MCF 10A (cell line): ENCODE results near the gene INPP4A. TPM values are rescaled to one million over a fixed set of nuclear protein-coding genes. Genes with fewer than 3 reads are reported as not detected.
A peak's percentile ranks its signal among the peaks of the same experiment; 100 is the strongest.

Source experiments
- BruUV-seq: library from RNA; stranded (reverse); fragments of 400-500 nt; replicated peaks from 2 replicates; lab custom pipeline; 2021; lab: Mats Ljungman, UMichigan
- CTCF ChIA-PET: fragments of 300-600 bp; sonication (Branson Sonifier 250); formaldehyde crosslinking; extraction: SDS; loops from one replicate; lab custom pipeline; 2021; ENCODE audit warnings: antibody characterized with exemption, inconsistent platforms; lab: Yijun Ruan, JAX
- POLR2A ChIA-PET: fragments of 300-600, 350-650 bp; sonication (Branson Sonifier 250); formaldehyde crosslinking; extraction: SDS; loops from one replicate; lab custom pipeline; 2020; ENCODE audit warnings: antibody characterized with exemption, inconsistent platforms; lab: Yijun Ruan, JAX
- DNase-seq: peaks from one replicate; pipeline ENCODE4 v3.0.0-alpha.2; 2018; ENCODE audit not compliant: unreplicated experiment
- H3K27ac Mint-ChIP-seq: one replicate; pipeline ENCODE4 v1.8.0; 2022; ENCODE audit warnings: mild to moderate bottlenecking, low read depth, mixed read lengths; ENCODE audit not compliant: unreplicated experiment
- H3K27me3 Mint-ChIP-seq: one replicate; pipeline ENCODE4 v1.8.0; 2022; ENCODE audit warnings: mixed read lengths; ENCODE audit not compliant: insufficient read depth, unreplicated experiment
- H3K36me3 Mint-ChIP-seq: one replicate; pipeline ENCODE4 v1.8.0; 2022; ENCODE audit warnings: mild to moderate bottlenecking, moderate library complexity, mixed read lengths; ENCODE audit not compliant: insufficient read depth, unreplicated experiment
- H3K4me1 Mint-ChIP-seq: one replicate; pipeline ENCODE4 v1.8.0; 2022; ENCODE audit warnings: mixed read lengths; ENCODE audit not compliant: insufficient read depth, unreplicated experiment
- H3K4me3 Mint-ChIP-seq: one replicate; pipeline ENCODE4 v1.8.0; 2022; ENCODE audit warnings: mild to moderate bottlenecking, moderate library complexity, mixed read lengths; ENCODE audit not compliant: unreplicated experiment
- H3K9me3 Mint-ChIP-seq: one replicate; pipeline ENCODE4 v1.8.0; 2022; ENCODE audit warnings: mixed read lengths; ENCODE audit not compliant: unreplicated experiment
- intact Hi-C: fragments of 100-400 bp; cut with micrococcal nuclease; formaldehyde crosslinking; loops from 2 replicates; pipeline ENCODE4 v1.14.1; 2022
- total RNA-seq: library from RNA; stranded (reverse); gene quantifications from 2 replicates; pipeline ENCODE4 v1.2.3, GENCODE V29; 2022
- TF ChIP-seq, protein P1 (sequence below): fragments of 200-600 bp; IDR thresholded peaks from one replicate; pipeline ENCODE4 v1.8.0; 2022; ENCODE audit warnings: antibody characterized with exemption, mild to moderate bottlenecking; ENCODE audit not compliant: unreplicated experiment

INPP4A gene
- total RNA-seq, 1 experiment from 2014 or later: 21.5 TPM

DNA sequence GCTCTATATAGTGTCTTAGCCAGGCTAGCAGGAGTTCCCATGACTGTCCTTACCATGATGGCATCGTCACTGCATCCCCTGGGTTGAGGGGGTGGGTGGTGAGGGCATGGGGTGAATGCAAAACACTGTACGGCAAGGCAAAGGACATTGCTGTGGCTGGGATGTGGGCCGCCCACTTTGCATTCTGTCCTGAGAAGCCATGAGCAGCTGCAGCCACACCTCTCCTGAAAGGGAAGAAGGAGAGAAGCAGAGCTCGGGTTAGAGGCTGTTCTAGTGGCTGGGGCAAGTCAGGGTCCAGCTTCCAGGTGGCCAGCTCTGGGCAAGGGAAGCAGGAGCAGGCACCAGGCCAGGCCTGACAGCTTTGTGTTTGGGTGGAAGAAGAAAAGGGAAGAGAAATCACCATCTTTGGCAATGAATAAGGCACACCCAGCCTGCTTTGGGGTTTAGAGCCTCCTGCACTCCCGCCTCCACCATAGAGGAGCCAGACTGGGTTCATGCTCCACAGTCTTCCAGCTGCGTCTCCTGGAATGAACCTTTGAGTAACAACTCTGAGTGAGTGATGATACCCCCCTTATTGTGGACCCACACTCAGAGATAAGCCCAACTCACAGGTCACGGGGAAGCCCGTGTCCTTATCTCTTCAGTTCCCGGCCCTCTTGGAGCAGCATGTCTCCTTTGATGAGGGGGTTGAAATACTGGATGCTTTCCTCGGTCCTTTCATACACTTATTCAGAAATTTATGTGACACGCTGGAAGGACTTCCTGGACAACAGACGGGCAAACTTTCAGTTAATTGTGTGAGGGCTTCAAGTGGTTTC lies 63.4 kb downstream of the INPP4A start:
- intact Hi-C loops: no loop called here
- no TSS peak for BruUV-seq
- CTCF ChIA-PET: no interaction called here
- TF ChIP-seq, protein P1, sequence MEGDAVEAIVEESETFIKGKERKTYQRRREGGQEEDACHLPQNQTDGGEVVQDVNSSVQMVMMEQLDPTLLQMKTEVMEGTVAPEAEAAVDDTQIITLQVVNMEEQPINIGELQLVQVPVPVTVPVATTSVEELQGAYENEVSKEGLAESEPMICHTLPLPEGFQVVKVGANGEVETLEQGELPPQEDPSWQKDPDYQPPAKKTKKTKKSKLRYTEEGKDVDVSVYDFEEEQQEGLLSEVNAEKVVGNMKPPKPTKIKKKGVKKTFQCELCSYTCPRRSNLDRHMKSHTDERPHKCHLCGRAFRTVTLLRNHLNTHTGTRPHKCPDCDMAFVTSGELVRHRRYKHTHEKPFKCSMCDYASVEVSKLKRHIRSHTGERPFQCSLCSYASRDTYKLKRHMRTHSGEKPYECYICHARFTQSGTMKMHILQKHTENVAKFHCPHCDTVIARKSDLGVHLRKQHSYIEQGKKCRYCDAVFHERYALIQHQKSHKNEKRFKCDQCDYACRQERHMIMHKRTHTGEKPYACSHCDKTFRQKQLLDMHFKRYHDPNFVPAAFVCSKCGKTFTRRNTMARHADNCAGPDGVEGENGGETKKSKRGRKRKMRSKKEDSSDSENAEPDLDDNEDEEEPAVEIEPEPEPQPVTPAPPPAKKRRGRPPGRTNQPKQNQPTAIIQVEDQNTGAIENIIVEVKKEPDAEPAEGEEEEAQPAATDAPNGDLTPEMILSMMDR: no peak
- Mint-ChIP-seq H3K36me3 (no peaks in the 10 kb centered on the region), H3K4me3 (no peak overlapping the region), H3K4me1 (peaks cover 12% of the 10 kb centered on the region), H3K9me3 (no peaks in the 10 kb centered on the region), H3K27me3 (no peaks in the 10 kb centered on the region), H3K27ac (no peak overlapping the region)
- POLR2A ChIA-PET: interaction anchor here (0.9 to 1.0 kb wide), 2 partner anchors 11 to 21 kb away, joined by 3 to 4 read pairs; no protein-coding TSS in a partner anchor
- peak; percentile 17 for DNase-seq

DNA sequence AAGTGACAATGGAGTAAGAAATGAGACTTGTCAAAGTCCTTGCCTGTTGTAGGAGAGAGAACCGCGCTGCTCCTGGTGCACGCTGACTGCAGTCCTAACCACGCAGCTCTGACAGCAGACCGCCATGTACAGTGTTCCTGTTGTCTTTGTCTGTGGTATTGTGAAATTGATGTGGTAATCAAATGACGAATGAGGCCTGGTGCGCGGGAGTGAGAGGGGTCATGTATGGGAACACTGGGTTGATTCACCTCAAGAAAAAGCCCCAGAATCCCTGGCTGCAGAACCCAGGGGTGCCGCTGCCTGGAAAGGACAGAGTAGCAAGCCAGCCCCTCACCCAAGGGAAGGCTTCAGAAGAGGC lies 64.0 kb downstream of the INPP4A start:
- no TSS peak for BruUV-seq
- intact Hi-C loops: no loop called here
- TF ChIP-seq, protein P1: no peak
- no peak overlapping the region for H3K4me3 Mint-ChIP-seq
- CTCF ChIA-PET: no interaction called here
- H3K36me3 Mint-ChIP-seq: no peaks in the 10 kb centered on the region
- no peaks in the 10 kb centered on the region for H3K9me3 Mint-ChIP-seq
- POLR2A ChIA-PET: interaction anchor here (0.9 to 1.0 kb wide), 2 partner anchors 10 to 21 kb away, joined by 3 to 4 read pairs; no protein-coding TSS in a partner anchor
- no peak overlapping the region for H3K27ac Mint-ChIP-seq
- H3K27me3 Mint-ChIP-seq: no peaks in the 10 kb centered on the region
- H3K4me1 Mint-ChIP-seq: peaks cover 12% of the 10 kb centered on the region
- peak; percentile 94 for DNase-seq

DNA sequence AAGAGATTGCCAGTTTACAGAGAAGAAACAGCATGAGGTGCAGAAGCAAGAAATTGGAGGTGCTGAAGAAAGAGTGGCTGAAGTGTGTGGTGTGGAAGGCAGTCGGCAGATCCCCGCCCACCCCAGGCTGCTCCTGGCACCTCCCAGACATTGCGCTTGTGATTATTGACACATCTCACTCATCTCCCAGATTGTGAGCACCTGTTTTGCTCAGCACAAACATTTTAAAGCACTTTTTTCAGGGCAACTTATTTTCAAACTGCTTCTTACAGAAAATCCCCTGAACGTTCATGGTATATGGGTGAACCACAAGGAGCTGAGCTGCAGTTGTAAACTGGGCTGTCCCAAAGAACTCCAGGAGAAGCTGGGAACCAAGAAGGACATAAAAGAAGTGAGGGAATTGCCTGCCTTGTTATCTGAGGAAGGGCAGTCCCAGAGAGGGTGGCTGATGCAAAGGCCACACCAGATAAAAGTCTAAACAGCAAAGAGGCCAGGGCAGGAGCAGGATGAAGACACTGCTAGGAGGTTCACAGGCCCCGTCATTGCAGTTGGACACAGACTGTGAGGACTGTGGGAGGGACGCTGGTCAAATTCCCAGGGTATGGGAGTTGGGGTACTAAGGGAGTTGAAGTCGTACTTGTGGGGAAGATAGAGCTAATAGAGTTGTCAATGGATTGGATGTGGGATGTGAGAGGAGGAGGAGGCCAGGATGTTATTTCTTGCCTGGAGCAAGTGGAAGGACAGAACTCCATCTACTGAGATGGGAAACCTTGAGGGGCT lies 65.1 kb downstream of the INPP4A start:
- TF ChIP-seq, protein P1: no peak
- intact Hi-C loops: no loop called here
- no peaks in the 10 kb centered on the region for H3K9me3 Mint-ChIP-seq
- H3K4me3 Mint-ChIP-seq: no peak overlapping the region
- H3K36me3 Mint-ChIP-seq: no peaks in the 10 kb centered on the region
- no TSS peak for BruUV-seq
- no peak for DNase-seq
- no peaks in the 10 kb centered on the region for H3K27me3 Mint-ChIP-seq
- CTCF ChIA-PET: no interaction called here
- POLR2A ChIA-PET: no interaction called here
- no peak overlapping the region for H3K27ac Mint-ChIP-seq
- peaks cover 12% of the 10 kb centered on the region for H3K4me1 Mint-ChIP-seq

DNA sequence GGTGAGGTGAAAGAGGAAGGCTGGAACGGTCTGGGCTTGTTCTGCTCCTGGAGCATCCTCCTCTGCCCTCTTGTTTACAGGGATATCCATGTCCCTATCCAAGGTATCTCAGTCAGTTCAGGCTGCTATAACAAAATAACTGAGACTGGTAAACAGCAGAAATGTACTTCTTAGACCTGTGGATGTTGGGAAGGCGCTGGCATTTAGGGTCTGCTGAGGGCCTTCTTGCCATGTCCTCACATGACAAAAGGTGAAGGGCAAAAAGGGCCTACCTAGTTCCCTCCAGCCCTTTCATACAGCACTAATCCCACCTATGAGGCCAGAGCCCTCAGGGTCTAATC lies 65.6 kb downstream of the INPP4A start:
- DNase-seq: no peak
- ChIA-PET CTCF (no interaction called here), POLR2A (interaction anchor here (0.6 kb wide), 1 partner anchor 234 kb away, joined by 3 read pairs; no protein-coding TSS in a partner anchor)
- H3K4me1 Mint-ChIP-seq: peaks cover 16% of the 10 kb centered on the region
- intact Hi-C loops: no loop called here
- no TSS peak for BruUV-seq
- no peak overlapping the region for H3K27ac Mint-ChIP-seq
- H3K9me3 Mint-ChIP-seq: no peaks in the 10 kb centered on the region
- H3K36me3 Mint-ChIP-seq: no peaks in the 10 kb centered on the region
- H3K27me3 Mint-ChIP-seq: no peaks in the 10 kb centered on the region
- TF ChIP-seq, protein P1: no peak
- no peak overlapping the region for H3K4me3 Mint-ChIP-seq
